Measurements from ENCODE around the gene UGDH.
"Not testable (repeated sequence)": the region's sequence is repeated elsewhere in the genome, so short reads cannot be mapped to it uniquely, and the experiment has no call there.

Gene UGDH

DNA sequence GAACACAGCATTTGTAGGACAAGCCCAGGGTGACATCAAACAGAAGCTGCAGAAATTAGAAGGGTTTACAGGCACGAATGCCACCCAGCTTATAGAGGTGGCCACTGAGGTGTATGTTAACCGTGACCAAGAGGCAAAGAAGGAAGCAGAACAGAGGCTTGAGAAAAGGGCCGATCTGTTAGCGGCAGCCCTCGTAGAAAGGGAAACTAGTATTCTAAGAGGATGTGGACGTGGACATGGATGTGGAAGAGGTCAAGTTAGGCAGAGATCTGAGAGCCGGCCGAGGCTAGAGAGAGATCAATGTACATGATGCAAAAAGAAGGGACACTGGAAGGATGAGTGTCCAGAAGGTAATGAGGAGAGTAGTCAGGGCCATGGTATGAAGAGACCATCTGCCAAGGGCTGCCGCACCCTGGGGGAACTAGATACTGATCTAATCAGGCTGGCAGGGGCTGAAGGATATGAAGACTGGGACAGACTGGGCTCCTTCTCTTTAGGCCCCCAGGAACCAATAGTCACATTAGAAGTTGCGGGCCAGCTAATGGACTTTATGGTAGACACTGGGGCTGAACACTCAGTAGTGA lies 40.9 kb downstream of the UGDH start:
- DNase-seq = no peak

DNA sequence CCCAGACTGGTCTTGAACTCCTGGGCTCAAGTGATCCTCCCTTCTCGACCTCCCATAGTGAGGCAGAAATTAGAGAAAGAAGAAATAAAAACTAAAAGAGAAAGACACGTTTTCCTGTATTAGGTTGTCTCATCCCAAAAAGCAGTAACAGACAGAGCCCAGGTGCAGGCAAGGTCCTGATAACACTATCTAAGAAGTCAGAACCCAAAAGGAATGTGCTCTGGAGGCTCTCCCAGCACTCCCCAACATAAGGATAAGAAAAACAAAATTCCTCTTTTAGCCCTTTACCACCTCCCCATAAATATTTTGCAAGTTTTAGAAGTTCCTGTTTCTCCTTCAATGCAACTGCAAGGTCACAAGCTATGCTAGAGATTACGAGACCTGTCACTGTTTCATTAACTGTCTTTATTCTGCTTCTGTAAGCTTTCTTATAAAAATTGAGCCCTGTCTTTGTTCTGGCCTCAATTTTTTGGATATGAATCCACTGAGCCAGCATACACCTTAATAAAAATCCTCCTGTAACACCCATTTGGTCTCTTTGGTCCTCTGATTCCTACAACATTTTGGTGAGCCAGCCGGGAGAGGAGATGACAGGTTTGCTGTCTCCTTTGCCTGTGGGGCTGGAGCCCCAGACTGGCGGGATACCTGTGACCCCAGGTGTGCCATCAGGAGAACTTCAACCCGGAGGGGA lies 42.5 kb downstream of the UGDH start:
- DNase-seq = no peak

DNA sequence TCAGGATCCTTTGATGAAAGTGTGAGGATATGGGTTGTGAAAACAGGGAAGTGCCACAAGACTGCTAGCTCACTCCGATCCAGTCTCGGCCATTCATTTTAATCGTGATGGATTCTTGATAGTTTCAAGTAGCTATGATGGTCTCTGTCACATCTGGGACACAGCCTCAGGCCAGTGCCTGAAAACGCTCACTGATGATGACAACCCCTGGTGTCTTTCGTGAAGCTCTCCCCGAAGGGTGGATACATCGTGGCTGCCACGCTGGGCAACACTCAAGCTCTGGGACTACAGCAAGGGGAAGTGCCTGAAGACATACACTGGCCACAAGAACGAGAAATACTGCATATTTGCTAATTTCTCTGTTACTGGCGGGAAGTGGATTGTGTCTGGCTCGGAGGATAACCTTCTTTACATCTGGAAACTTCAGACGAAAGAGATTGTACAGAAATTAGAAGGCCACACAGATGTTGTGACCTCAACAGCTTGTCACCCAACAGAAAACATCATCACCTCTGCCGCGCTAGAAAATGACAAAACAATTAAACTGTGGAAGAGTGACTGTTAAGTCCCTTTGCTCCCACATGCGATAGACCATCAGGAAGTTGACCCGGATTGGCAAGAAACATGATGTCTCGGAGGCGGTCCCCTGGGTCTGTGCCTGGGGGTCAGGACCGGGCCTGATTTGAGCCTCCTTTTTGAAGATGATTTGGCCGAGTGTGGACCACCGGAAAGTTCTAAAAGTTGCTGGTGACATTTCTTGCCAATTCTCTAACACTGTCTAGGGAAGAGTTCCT lies 46.1 kb downstream of the UGDH start:
- no peak for DNase-seq

DNA sequence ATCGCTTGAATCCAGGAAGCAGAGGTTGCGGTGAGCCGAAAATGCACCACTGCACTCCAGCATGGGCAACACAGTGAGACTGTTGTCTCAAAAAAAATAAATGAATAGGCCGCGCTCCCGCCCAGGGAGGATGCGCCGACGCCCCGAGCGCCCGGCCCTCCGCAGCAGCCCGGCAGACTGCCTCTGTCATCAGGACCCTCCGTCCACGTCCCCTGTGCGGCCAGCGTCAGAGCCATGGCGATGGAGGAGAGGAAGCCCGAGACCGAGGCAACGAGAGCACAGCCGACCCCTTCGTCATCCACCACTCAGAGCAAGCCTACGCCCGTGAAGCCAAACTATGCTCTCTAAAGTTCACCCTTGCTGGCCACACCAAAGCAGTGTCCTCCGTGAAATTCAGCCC lies 47.0 kb downstream of the UGDH start:
- no peak for DNase-seq

DNA sequence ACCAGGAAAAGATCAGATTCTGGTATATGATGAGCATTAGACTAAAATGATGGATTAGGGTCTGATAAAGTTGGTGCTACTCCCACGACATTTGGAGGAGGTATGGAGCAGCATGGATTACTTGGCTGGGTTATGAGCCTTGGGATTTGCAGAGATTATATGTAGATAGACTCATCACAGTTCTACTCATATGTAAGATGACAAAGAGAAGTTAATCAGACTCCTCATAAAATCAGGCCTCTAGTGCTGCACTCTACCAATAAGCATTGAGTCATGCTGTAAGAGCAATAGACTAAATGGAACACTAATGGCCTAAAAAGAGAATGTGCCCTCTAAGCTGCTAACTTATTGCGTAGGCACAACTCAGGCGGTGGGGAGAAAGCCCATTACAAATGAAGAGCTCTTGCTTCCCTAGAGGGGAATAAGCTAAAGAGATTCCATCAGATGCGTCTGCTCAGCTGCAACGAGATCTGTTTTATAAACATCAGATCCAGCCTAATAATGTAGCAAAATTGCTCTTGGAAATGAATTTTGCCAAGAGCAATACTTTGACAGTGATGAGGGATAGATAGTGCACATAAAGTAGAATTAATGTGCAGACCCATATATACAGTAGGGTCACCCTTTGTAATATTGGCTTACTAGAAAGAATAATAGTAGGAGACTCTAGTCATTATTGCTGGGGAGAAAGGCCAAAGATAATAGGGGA lies 50.9 kb downstream of the UGDH start:
- no peak for DNase-seq

DNA sequence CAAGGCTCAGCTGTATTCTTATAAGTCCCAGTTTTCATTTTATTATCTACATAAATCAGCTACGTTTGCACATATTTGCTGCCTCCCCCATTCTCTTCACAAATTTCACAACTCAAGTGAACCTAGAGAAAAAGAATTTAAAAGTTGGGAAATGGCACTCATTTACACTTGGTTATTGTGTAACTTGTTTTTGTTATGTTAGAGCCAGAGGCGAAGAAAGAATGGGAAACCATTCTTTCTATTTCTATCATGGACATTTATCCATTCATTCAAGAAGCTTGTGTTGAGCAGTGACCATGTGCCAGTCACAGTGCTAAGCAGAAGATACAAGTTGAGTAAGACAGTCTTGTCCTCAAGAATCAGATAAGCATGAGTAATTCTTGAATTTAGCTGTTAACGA lies 54.8 kb downstream of the UGDH start:
- no peak for DNase-seq

DNA sequence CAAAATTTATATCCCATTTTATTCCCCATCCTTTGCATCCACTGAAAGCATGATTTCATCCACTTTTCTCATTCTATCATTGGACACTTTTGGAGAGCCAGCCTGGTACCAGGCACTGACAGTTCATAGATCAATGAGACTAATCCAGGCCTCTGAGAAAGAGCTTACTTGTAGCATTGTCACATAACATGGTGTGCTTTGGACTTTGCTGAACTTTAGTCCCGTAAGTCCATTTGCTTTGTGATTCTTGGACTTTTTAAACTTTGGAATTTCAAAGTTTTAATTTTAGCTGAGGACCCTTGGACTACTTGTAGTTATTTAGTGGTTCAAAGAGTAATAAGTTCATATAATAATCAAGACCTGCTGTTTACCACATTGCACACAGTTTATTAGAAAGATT lies 56.8 kb downstream of the UGDH start:
- no peak for DNase-seq

DNA sequence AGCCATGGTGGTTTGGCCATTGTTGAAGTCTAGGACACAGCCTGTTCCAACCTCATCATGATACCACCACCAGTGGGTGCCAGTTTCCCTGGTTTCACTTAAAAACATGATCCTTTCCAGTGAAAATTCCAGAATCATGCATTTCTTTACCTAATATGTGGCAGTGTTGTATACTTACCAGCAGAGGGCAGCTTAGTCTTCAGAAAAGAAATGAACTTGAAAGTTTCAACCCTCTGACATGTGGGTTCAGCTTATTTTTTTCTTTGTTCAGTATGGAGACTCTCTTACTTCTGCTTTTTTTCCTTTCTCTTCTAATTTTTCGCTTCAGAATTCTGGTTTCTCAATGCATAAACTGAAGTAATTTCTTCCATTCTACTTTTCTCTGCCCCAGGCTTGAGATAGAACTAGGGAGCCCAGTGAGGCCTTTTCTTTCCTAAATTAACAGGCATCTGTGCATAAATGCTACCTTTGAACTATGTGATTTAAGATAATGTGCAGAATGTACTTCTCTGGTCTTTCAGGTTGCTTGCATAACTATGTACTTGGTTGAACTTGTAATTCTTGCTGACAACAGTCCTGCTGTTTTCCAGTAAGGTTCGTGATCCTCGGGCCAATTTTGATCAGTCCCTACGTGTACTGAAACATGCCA lies 57.7 kb downstream of the UGDH start:
- DNase-seq = peak; percentile 32

DNA sequence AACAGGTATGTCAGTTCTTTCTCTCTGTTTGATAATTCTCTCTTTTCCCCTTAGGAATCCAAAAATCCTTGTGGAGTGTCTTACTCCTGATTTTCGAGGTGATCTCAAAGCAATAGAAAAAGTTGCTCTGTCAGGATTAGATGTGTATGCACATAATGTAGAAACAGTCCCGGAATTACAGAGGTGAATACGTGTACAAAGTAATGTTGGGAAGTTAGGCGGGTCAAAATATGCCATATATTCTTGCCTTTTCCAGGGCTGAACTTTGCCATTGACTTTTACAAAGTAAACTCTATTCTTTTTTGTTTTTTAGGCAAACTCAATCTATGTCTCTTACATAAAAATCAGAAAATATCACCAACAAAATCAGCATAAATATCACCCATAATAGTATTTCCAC lies 59.8 kb downstream of the UGDH start:
- DNase-seq = no peak

DNA sequence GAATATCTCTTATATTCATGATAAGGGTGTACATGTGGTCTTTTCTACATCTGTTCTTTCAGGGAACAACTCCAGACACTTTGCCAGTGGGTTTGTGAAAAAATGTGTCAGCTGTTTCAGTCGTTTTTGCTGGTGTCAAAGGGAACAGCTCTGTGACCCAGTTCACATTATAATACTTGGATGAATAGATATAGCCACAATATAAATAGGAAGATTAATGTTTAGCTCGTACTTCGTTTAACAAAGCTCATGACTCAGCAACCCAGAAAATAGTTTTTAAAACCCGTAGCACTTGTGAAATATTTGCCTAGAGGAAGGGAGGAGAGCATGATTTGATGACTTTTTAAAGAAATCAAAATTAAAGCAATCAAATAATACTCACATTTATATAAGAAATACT lies 60.5 kb downstream of the UGDH start:
- DNase-seq = no peak

DNA sequence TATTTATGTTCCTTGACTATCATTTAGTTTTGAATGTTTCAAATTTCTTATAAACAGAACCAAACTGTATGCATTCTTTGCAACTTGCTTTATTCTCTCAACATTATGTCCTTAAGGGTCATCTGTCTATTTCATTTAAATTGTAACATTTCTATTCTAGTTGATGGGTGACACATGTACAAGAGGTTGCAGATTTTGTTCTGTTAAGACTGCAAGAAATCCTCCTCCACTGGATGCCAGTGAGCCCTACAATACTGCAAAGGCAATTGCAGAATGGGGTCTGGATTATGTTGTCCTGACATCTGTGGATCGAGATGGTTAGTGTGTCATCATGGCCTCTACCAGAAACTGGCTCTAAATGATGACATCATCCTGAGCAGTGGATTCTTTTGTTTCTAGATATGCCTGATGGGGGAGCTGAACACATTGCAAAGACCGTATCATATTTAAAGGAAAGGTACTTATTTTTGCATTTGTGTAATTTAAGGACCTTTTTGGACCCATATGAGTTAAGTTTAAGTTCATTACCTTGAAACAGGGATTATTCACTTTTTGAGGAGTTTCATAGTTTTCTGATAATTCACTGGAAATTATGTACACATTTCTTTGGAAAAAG lies 62.2 kb downstream of the UGDH start:
- DNase-seq = peak; percentile 6

DNA sequence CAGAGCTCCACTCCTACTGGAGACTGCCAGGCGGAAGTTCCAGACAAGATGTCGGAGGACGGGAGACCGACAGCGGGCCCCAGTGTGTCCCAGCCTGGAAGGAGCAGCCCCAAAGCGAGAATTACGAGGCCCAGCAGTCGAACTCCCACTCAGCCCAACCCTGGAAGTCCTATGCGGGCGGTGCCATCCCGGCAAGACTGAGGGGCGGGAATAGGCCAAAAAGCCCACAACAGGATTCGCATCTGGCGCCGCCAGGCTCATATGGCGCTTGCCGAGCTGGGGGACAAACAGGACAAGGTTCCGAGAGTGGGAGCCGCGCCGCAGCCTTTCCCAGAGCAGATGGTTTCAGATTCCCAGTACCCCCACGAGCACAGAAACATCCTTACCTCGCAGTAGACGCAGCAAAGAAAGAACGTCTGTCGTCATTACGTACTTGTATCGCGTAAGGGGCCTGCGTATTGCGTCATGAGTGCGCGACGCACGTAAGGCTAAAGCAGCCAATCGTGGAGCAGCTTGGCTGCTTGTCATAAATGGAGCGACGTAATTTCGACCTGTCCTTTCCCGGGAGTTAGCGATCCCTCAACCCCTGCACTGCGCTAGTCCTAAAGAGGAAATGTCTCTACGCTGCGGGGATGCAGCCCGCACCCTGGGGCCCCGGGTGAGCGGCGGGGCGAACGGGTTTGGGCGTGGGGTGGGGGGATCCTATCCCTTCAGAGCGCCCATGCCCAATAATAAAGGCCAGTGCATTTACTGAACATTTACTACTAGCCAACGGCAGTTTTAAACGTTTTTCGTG lies 68.5 kb downstream of the UGDH start, which contains the start of the genes LIAS and RPL9:
LIAS (plus strand) TSS at position 552 of the 796 bp plus-strand sequence; CDS start at position 614, 62 bp downstream.
RPL9 (minus strand) TSS at position 418 of the 796 bp plus-strand sequence. CDS start 483 bp downstream, outside the sequence.
- DNase-seq = peak; percentile 84

DNA sequence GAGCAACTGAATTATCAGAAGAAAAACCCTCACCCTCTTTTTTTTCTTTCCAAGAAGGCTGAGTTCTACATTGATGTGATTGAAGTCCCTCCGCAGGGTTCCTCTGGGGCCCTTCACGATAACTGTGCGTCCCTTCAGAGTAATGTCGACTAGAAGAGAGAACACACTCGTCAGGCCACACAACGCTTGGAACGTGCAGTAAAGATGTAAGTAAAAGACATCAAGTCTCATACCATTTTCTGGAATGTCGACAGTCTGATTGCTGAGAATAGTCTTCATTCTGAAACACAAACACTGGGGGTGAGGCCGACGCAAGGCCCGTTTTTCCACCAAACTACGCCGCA lies 69.1 kb downstream of the UGDH start:
- not testable (repeated sequence) for DNase-seq

DNA sequence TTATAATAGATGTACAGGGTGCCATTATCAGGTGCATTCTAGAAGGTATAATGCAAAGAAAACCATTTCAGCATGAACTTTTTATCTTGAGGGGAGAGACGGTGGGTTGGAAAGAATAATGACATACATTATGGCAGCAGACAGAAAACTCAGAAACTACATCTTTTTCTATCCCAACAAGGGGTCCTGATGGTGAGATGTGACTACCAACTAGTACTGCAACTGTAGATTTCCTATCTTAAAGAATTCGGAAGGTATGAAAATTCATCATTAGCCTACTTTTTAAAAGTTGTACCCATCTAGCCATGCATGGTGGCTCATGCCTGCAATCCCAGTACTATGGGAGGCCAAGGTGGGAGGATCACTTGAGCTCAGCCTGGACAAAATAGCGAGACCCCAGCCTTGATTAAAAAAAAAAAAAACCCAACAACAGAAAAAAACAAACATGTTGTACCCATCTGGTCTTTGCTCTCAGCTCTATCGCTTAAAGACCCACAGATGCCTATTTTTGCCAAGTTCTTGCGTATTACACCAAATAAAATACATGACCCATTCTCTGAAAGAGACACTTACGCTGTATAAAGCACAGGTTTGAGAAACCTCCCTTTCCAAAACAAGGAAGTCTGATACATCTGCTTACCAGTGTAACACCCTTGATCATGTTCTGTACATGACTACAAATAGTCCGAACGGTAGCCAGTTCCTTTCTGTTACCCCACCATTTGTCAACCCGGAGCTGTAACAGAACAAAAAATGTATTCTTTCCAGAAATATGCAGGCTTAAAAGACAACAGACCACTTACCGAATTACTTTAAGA lies 70.1 kb downstream of the UGDH start:
- DNase-seq = no peak

DNA sequence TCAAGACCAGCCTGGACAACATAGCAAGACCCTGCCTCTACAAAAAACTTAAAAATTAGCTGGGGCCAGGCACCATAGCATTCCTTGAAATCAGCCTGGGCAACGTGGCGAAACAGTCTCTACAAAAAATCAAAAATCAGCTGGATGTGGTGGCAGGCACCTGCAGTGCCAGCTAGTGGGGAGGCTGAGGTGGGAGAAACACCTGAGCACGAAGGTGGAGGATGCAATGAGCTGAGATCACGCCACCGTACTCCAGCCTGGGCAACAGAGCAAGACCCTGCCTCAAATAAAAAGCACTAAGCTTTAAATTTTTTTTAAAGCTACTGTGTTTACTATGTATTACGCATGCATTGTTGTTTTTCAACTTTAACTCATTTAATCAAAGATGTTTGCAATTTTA lies 71.8 kb downstream of the UGDH start:
- no peak for DNase-seq

DNA sequence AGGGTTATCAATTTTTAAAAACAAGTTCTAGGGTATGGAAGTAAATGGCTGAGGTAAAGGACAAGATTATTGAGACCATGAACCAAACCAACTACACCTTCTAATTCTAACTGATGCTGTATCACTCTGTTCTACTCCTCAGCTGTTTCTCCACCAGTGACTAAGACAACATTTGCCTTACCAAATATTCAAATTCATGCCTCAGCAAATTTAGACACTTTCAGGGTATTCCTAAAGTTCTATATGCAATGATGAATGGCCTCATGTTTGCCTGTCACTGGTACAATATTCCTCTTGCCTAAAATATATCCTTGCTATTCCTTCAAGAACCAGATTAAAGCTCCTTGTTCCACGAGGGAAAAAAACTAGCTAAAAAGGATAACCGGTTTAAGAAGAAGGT lies 73.5 kb downstream of the UGDH start:
- DNase-seq = no peak

DNA sequence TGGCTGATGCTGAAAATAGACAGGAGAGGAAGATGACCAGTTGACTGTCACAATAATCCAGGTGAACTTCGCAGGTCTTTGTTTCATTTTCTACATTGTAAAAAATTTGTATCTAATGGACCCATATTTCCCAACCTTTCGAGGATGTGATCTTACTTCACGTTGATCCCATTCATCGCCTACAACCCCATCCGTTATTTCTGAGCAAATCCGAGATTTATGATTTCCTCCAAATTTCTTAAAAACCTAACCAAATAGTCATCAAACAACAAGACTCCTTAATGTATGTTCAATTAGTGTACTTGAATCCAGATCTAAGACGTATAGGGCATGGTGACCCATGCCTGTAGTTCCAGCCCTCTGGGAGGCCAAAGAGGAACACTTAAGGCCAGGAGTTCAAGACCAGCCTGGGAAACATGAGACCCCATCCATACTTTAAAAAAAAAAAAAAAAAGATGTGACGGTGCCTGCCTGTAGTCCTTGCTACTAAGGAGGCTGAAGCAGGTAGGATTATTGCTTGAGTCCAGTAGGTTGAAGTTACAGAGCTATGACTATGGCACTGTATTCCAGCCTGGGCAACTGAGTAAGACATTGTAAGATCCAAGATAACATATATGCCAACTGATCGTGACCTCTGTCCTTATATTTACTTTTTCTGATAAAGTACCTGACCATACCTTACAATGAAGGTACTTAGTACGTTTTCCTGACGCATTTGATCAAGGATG lies 74.2 kb downstream of the UGDH start:
- DNase-seq = no peak

DNA sequence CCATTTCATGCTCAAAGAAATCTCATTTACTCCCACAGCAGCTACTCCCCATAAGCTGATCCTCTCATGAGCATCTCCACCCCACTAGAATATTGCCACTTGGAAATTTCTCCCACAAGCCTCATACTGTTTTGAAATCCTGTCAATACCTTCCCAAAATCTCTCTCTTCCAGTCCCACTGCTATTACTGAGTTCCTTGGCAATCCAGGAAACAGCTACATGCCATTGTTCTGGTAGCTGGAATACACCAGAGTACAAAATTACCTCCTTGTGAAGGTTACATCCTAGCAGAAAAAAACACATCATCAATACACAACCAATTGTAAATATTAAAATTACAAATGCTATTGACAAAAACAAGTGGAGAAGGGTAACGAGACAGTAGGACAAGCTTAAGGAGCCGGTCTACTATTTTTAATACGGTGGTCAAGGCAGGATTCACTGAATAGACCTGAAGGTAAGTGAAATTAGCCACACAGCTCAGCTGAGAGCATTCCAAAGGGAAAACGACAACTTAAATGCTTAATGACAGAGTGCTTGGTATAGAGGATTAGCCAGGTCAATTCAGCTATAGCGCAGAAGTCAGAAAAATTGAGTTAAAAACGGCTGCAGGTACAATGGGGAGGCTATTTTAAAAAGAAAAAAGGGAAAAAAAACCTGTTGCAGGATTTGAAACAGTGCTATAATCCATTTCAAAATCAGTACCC lies 74.9 kb downstream of the UGDH start:
- no peak for DNase-seq

DNA sequence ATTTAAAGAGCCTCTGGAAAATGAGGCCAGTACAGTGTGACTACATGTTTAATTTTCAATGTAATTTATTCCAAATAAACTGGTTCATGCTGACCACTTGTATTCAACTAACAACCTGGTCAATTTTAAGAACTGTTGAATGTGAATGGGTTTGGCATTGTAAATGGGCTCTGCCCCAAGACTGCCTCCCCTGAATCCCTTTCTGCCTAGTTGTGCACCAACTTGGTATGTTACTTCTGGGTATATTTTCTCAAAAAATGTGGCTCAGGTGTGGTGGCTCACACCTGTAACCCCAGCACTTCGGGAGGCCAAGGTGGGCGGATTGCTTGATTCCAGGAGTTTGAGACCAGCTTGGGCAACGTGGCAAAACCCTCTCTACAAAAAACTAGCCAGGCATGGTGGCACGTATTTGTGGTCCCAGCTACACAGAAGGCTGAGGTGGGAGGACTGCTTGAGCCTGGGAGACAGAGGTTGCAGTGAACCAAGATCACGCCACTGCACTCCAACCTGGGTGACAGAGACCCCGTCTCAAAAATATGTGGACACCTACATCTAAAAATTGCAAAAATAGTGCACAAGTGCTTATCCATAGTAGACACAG lies 75.7 kb downstream of the UGDH start:
- no peak for DNase-seq

All from NCI-H524 treated with DMSO at 0.1 percent for 48 hours (cell line).